Tibial nerve (tissue), 4 donors: ENCODE data around the gene F3. TPM values are rescaled to one million over a fixed set of nuclear protein-coding genes. Genes with fewer than 3 reads are reported as not detected.

Experiments
- DNase-seq, 2 donors: peaks; one replicate each; pipeline ENCODE4 v3.0.0-alpha.2; 2019; ENCODE audit warnings: low spot score in 2 of 2
- H3K27ac ChIP-seq, 4 donors: fragments of 200-600 bp; sonication (generic) in 3 of 4; one replicate each; pipeline ENCODE4 v1.5.1; 2017 to 2019; ENCODE audit warnings: mild to moderate bottlenecking in 1 of 4
- H3K27me3 ChIP-seq, 2 donors: fragments of 200-600 bp; sonication (generic) in 1 of 2; one replicate each; pipeline versions ENCODE4 v1.5.1 to v1.6.0; 2017 to 2019
- H3K36me3 ChIP-seq, 3 donors: fragments of 200-600 bp; sonication (generic); one replicate each; pipeline ENCODE4 v1.5.1; 2018 to 2019
- H3K4me1 ChIP-seq, 4 donors: fragments of 200-600 bp; sonication (generic) in 3 of 4; one replicate each; pipeline ENCODE4 v1.5.1; 2017 to 2019
- H3K4me3 ChIP-seq, 4 donors: fragments of 200-600 bp; sonication (generic) in 3 of 4; one replicate each; pipeline ENCODE4 v1.5.1; 2017 to 2019; ENCODE audit warnings: mild to moderate bottlenecking in 1 of 4, moderate library complexity in 1 of 4
- H3K9me3 ChIP-seq, 4 donors: fragments of 200-600 bp; sonication (generic) in 3 of 4; one replicate each; pipeline ENCODE4 v1.5.1; 2017 to 2019
- CTCF ChIP-seq, 5 experiments: fragments of 200-600 bp in 3 of 5; fragments of 450-650 bp in 2 of 5; sonication (generic) in 3 of 5; IDR thresholded peaks; one replicate each; pipeline ENCODE4 v1.5.1; 2016 to 2019; ENCODE audit warnings: antibody characterized with exemption in 5 of 5, mild to moderate bottlenecking in 3 of 5, moderate library complexity in 2 of 5
- EP300 ChIP-seq, 2 donors: sonication (generic); formaldehyde crosslinking; IDR thresholded peaks; one replicate each; pipeline ENCODE4 v1.6.1; 2017; ENCODE audit warnings: antibody characterized with exemption in 2 of 2, mild to moderate bottlenecking in 1 of 2
- POLR2A ChIP-seq, 2 donors: fragments of 450-650 bp; IDR thresholded peaks; one replicate each; pipeline ENCODE4 v1.6.1; 2017; ENCODE audit warnings: antibody characterized with exemption in 2 of 2, mild to moderate bottlenecking in 2 of 2, moderate library complexity in 2 of 2
- WGBS, 2 donors: methylation state at CpG; one replicate each; pipeline ENCODE4 v1.1.5; 2018; 5-methylcytosine and 5-hydroxymethylcytosine counted together
- total RNA-seq, 4 donors: library from RNA; depleted of rRNA; stranded (reverse); fragments of >200 nt; gene quantifications; one replicate each; pipeline ENCODE4 v1.1.0, GENCODE V29; 2016

Gene F3
- total RNA-seq, 4 donors from 2014 or later: 65.6 to 166 (median 139) TPM

- H3K4me3 ChIP-seq: no peak overlapping the region
- H3K9me3 ChIP-seq: no peaks in the 10 kb centered on the region
- peaks cover 0 to 12% (median 0%) of the 10 kb centered on the region in 4 donors for H3K4me1 ChIP-seq
- peaks cover 0 to 59% (median 0%) of the 10 kb centered on the region in 3 donors for H3K36me3 ChIP-seq
- WGBS, 2 donors: 94 to 96% methylated on average over 6 of the region's 6 CpGs
- TF ChIP-seq POLR2A (IDR thresholded peaks at IDR 0.05): no peak
- H3K27ac ChIP-seq: no peak overlapping the region
- H3K27me3 ChIP-seq: no peaks in the 10 kb centered on the region
- DNase-seq: no peak
These were observed 9.9 kb downstream of the F3 start for GRCh38 chr1:94531664-94532063.

- peaks cover 0 to 54% (median 0%) of the 10 kb centered on the region in 3 donors for H3K36me3 ChIP-seq
- no peaks in the 10 kb centered on the region for H3K27me3 ChIP-seq
These were observed 11.1 kb downstream of the F3 start for GRCh38 chr1:94530373-94530878.

GRCh38 chr1:94529416-94529815, 12.1 kb downstream of the F3 start:
- no peak for DNase-seq
- TF ChIP-seq POLR2A (IDR thresholded peaks at IDR 0.05) (no peak), EP300 (IDR thresholded peaks at IDR 0.05) (peak in 1 of 2 donors; percentile 5)

More at GRCh38 chr1:94530373-94530878, 11.1 kb downstream of the F3 start:
- 84% methylated on average over 4 of the region's 4 CpGs for WGBS, 2 donors
- no peak overlapping the region for H3K27ac ChIP-seq
- no peak for TF ChIP-seq EP300 (IDR thresholded peaks at IDR 0.05)
- peaks cover 0 to 12% (median 0%) of the 10 kb centered on the region in 4 donors for H3K4me1 ChIP-seq
- no peak overlapping the region for H3K4me3 ChIP-seq
- H3K9me3 ChIP-seq: no peaks in the 10 kb centered on the region
- DNase-seq: no peak

DNA sequence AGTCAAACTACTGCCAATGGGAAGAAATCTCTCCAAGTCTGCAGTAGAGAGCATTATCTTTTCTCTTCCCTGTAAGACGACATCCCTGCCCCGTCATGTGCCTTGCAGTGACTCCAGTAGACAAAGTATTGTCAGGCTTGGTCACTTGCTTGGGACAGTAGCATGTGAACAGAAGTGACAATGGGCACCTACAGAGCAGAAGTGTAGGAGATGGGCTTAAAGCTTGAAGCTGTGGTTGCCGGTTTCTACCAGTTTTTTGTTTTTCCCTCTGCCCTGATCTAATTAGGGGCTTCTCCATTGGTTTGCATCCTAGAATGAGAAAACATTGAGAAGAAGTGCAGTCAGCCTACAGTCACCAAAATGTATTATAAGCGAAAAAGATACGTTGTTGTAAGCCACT, 12.7 kb downstream of the F3 start:
- 90 to 92% methylated on average over 5 of the region's 5 CpGs for WGBS, 2 donors
- no peaks in the 10 kb centered on the region for H3K9me3 ChIP-seq
- no peaks in the 10 kb centered on the region for H3K27me3 ChIP-seq
- H3K36me3 ChIP-seq: peaks cover 0 to 40% (median 0%) of the 10 kb centered on the region in 3 donors
- DNase-seq: no peak
- TF ChIP-seq POLR2A (IDR thresholded peaks at IDR 0.05) (no peak), CTCF (IDR thresholded peaks at IDR 0.05) (no peak), EP300 (IDR thresholded peaks at IDR 0.05) (no peak)
- H3K4me3 ChIP-seq: no peak overlapping the region
- no peak overlapping the region for H3K27ac ChIP-seq
- H3K4me1 ChIP-seq: peaks cover 0 to 12% (median 0%) of the 10 kb centered on the region in 4 donors

More at GRCh38 chr1:94529416-94529815, 12.1 kb downstream of the F3 start:
- H3K4me1 ChIP-seq: peaks cover 0 to 12% (median 0%) of the 10 kb centered on the region in 4 donors
- H3K27ac ChIP-seq: no peak overlapping the region
- WGBS, 2 donors: 96 to 100% methylated on average over 2 of the region's 2 CpGs
- no peaks in the 10 kb centered on the region for H3K9me3 ChIP-seq
- no peaks in the 10 kb centered on the region for H3K27me3 ChIP-seq
- H3K36me3 ChIP-seq: peaks cover 0 to 44% (median 0%) of the 10 kb centered on the region in 3 donors
- H3K4me3 ChIP-seq: no peak overlapping the region

DNA sequence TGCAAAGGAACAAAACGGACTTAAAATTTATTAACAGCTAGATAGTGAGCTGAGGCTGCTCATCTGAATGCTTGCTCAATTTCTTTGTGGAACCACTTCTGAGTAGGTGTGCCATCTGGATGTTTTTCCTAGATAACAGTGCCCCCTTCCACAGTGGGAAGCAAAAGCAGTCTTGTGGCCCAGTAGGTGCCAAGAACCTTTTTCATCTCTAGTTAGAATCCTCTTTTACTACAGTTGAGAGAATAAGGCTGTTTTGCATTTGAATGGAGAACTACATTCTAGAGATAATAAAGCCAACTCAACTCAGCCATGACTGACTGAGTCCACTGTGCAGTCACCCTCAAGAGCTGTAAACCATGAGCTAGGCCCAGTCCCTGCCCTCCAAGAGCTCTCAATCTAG, 13.3 kb downstream of the F3 start:
- H3K4me1 ChIP-seq: peaks cover 0 to 12% (median 0%) of the 10 kb centered on the region in 4 donors
- H3K4me3 ChIP-seq: no peak overlapping the region
- TF ChIP-seq POLR2A (IDR thresholded peaks at IDR 0.05) (no peak), EP300 (IDR thresholded peaks at IDR 0.05) (no peak), CTCF (IDR thresholded peaks at IDR 0.05) (no peak)
- peak overlapping the region in 1 of 4 donors; percentile 13 for H3K27ac ChIP-seq
- no peaks in the 10 kb centered on the region for H3K27me3 ChIP-seq
- peaks cover 0 to 40% (median 0%) of the 10 kb centered on the region in 3 donors for H3K36me3 ChIP-seq
- H3K9me3 ChIP-seq: no peaks in the 10 kb centered on the region
- 67 to 79% methylated on average over 1 of the region's 1 CpG for WGBS, 2 donors
- DNase-seq: no peak

- H3K27me3 ChIP-seq: no peaks in the 10 kb centered on the region
- H3K4me3 ChIP-seq: no peak overlapping the region
- H3K36me3 ChIP-seq: peaks cover 0 to 32% (median 0%) of the 10 kb centered on the region in 3 donors
- DNase-seq: no peak
- H3K9me3 ChIP-seq: no peaks in the 10 kb centered on the region
- H3K4me1 ChIP-seq: peaks cover 0 to 12% (median 0%) of the 10 kb centered on the region in 4 donors
- peak overlapping the region in 1 of 4 donors; percentile 13 for H3K27ac ChIP-seq
- 12 to 16% methylated on average over 1 of the region's 1 CpG for WGBS, 2 donors
- TF ChIP-seq POLR2A (IDR thresholded peaks at IDR 0.05) (no peak), EP300 (IDR thresholded peaks at IDR 0.05) (no peak), CTCF (IDR thresholded peaks at IDR 0.05) (no peak)
These were observed 14.0 kb downstream of the F3 start for GRCh38 chr1:94527447-94528031.
